GM19351 (cell line): ENCODE results near the gene NRROS.
"Not testable (repeated sequence)": the region's sequence is repeated elsewhere in the genome, so short reads cannot be mapped to it uniquely, and the experiment has no call there.

Source experiments
- ATAC-seq: cut with Tn5 transposase; IDR thresholded peaks from one replicate; pipeline ENCODE4 v1.9.1; 2021; ENCODE audit warnings: mild to moderate bottlenecking, moderate library complexity; ENCODE audit not compliant: unreplicated experiment

The NRROS gene

GRCh38 chr3:196639483-196640296, at the start of gene NRROS:
Gene NRROS, plus strand, starts transcription at chr3:196639694. Its CDS starts 14,846 bp downstream, at chr3:196654540.
- peak; percentile 37 for ATAC-seq

- ATAC-seq = no peak
Measured at GRCh38 chr3:196590279-196590678, 49.2 kb upstream of the NRROS start.

- no peak for ATAC-seq
Measured at GRCh38 chr3:196596355-196596754, 43.1 kb upstream of the NRROS start.

DNA sequence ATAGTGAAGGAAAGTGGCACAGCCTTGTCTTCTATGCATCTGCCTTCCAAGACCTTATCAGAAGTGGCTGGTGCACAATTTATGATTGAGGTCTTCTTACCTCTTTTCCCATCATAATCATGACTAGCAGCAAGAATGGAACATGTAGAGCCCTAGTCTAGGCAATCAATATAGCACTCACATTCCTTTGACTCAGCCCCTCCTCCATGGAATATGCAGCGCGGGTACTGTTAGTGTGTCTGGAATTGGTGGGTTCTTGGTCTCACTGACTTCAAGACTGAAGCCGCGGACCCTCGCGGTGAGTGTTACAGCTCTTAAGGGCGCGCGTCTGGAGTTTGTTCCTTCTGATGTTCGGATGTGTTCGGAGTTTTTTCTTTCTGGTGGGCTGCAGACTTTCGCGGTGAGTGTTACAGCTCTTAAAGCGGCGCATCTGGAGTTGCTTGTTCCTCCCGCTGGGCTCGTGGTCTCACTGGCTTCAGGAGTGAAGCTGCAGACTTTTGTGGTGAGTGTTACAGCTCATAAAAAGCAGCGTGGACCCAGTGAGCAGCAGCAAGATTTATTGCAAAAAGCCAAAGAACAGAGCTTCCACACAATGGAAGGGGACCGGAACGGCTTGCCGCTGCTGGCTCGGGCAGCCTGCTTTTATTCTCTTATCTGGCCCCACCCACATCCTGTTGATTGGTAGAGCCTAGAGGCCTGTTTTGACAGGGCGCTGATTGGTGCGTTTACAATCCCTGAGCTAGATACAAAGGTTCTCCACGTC, 41.3 kb upstream of the NRROS start:
- not testable (repeated sequence) for ATAC-seq

DNA sequence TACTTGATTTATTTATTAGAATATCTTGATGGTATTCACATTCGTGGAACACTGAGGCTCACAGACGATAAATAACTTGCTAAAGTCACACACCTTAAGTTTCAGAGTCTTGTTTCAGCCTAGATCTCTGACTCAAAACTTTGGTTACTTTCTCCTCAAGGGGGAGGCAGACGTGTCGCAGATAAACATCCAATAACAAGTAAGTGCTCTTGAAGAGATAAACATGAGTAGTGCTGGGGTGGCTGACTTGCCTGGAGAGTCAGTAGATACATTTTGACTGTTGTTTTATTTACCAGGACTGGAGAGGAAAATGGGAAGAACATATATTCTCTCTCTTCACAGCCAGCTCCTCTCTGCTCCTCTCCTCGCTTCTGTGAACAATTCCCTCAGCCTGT, 39.8 kb upstream of the NRROS start:
- no peak for ATAC-seq

DNA sequence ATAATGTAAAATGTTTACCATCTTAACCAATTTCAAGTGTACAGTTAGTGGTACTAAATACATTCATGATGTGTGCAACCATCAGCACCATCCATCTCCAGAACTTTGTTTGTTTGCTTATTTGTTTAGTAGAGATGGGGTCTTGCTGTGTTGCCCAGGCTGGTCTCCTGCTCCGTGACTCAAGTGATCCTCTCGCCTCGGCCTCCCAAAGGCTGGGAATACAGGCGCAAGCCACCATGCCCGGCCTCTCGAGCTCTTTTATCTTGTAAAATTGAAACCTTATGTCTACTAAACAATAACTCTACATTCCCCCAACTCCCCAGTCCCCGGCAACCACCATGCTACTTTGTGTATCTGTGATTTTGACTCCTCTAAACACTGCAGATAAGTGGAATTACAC, 39.1 kb upstream of the NRROS start:
- ATAC-seq = no peak

- no peak for ATAC-seq
Measured at GRCh38 chr3:196602673-196603072, 36.8 kb upstream of the NRROS start.

DNA sequence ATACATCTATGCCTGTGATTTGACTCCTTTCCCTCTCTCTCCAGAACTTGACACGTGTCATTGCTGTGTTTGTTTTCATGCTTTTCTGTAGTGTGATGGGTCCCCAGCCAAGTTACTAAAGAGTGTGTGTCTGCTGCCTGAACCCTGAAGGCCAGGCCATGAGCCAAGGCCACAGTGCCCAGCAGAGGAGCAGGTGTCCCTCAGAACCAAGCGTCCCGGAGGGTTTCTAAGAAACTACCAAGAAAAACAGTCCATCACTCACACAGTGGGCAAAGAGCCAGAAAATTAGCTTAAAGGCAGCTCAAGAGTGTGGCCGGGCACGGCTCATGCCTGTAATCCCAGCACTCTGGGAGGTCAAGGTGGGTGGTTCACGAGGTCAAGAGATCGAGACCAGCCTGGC, 35.8 kb upstream of the NRROS start:
- ATAC-seq = no peak

GRCh38 chr3:196604548-196604947, 34.9 kb upstream of the NRROS start:
- peak; percentile 69 for ATAC-seq

DNA sequence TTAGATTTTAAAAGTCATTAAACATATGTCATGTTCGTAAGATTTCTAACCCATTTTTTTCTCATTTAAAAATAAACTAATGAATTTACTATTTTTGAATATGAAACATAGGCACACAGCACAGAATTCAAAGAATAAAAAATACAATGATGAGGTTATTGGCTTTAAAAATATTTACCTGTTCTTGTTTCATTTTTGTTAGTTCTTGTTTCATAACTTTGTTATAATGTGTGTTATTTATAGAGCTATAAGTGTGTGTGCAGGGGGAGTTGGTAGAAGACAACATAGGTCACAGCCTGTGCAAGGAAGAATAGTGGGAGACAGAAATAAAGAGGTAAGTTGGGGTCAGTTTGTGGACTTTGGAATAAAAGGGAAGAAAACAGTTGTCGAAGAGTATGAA, 30.8 kb upstream of the NRROS start:
- no peak for ATAC-seq

DNA sequence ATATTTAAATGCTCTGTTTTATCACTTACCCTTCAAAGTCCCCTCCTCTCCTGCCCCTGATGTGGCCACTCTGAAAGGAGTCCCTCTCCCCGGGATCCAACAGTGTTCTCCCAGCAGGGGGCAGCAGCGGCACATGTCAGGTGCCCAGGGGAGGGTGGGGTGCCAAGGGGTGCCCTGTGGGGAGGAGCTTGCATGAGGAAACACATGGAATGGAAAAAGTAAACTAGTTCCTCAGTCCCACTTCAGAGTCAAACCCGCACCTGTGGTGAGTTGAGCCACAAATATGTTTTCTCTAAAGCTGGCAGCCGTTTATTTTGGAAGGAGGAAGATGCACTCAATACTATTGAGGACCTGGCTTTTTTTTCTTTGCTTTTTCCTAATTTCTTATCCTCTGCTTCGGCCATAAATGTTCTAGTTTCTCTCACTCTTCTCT, 30.1 kb upstream of the NRROS start:
- ATAC-seq = peak; percentile 83

DNA sequence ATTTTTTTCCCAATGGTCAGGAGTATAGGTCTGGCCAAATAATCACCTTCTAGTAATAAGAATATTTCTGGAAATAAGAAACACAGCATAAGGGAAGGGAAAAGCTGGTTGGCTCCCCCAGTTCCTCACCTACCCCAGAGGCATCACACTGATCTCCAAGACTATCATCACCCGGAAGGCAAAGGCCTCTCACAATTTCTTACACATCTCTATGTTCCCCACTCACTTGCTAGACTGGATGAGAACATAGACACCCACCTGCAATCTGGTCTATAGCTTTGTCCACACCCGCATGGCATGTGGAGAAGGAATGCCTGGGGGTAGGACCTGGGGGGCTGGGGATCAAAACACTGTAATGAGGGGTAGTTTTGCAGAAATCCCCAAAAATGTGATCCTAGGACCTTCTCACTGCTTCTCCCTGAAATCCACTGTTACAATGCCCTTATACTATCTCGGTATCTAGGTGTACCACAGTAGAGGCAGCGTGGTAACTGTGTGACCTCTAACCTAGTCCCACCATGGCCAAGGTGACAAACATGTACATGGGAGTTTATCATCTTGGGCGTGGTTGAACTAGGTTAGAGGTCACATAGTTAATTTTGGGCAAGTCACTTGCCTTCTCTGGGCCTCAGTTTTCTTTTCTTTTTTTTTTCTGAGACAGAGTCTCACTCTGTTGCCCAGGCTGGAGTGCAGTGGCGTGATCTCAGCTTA, 29.5 kb upstream of the NRROS start:
- ATAC-seq = no peak

GRCh38 chr3:196611761-196612483, 27.6 kb upstream of the NRROS start:
- ATAC-seq = no peak

GRCh38 chr3:196615234-196615633, 24.3 kb upstream of the NRROS start:
- not testable (repeated sequence) for ATAC-seq

DNA sequence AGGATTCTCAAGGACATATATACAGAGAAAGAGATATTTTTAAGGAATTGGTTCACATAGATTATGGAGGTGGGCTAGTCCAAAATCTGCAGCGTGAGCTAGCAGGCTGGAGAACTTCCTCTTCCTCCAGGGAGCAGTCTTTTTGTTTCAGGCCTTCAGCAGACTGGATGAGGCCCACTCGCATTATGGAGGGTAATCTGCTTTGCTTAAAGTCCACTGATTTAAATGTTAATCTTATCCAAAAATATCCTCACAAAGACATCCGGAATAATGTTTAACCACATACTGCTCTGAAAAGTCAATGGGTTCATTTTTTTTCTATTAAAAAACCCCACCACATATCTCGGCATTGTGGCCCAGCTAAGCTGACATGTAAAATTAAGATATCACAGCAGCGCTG, 22.2 kb upstream of the NRROS start:
- ATAC-seq = no peak

GRCh38 chr3:196619223-196619622, 20.3 kb upstream of the NRROS start:
- ATAC-seq = no peak

DNA sequence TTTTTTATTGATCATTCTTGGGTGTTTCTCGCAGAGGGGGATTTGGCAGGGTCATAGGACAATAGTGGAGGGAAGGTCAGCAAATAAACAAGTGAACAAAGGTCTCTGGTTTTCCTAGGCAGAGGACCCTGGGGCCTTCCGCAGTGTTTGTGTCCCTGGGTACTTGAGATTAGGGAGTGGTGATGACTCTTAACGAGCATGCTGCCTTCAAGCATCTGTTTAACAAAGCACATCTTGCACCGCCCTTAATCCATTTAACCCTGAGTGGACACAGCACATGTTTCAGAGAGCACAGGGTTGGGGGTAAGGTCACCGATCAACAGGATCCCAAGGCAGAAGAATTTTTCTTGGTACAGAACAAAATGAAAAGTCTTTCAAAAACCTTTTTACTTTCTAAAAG, 19.9 kb upstream of the NRROS start:
- not testable (repeated sequence) for ATAC-seq

DNA sequence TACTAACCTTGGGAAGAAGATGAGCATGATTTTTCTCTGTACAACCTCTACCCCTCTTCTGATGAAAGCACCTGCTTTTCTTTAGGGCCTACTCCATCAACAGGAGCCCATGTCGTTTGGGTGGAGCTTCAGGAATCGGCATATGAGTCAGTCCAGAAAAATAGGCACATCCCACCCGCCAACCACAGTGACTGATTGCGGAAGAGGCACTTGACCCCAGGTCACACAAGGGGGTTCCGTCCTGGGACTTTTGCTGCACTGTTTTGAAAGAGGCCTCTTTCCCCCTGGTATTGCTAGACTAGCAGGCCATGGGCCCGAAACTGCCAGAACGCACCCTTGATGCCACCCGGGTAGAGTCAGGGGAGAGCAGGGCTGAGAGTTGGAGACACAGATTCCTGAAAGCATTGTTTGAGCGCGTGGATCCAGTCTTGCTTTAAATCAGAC, 19.3 kb upstream of the NRROS start:
- peak; percentile 67 for ATAC-seq

DNA sequence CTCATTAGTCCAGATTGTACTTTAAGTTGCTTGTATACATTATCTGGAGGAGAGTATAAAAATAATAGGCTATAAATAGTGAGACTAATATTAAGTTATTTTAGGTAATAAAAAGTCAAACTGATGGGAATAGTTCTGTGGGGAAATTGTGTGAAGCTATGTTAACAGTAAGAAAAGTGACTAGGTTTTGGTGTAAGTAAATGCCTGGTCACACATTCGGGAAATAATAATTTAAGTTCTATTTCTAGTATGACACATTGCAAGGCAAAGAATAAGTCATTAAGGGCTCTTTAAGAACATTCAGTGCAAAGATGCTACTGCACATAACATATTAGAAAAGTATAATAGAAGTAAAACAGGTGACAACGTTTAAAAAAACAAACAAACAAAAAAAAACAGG, 18.8 kb upstream of the NRROS start:
- ATAC-seq = no peak

GRCh38 chr3:196621611-196622010, 17.9 kb upstream of the NRROS start:
- ATAC-seq = no peak
